Heart left ventricle (tissue), 16 donors: ENCODE data around the gene RASSF1. TPM values are rescaled to one million over a fixed set of nuclear protein-coding genes. Genes with fewer than 3 reads are reported as not detected.

Source experiments
- ATAC-seq, 4 donors: fragments of 200-7000 bp; cut with Tn5 transposase; one replicate each; pipeline ENCODE4 v1.9.1; 2020 to 2022; ENCODE audit warnings: moderate library complexity in 4 of 4, mild to moderate bottlenecking in 3 of 4, moderate number of reproducible peaks in 1 of 4
- DNase-seq, 5 donors: peaks; one replicate each; pipeline ENCODE4 v3.0.0-alpha.2; 2020
- H3K27ac ChIP-seq, 12 donors: fragments of 200-600 bp; sonication (generic) in 4 of 12; one replicate each; pipeline versions ENCODE4 v1.5.0 to v1.8.0; 2016 to 2022; ENCODE audit warnings: mild to moderate bottlenecking in 2 of 12
- H3K27me3 ChIP-seq, 9 donors: fragments of 200-600 bp; sonication (generic) in 2 of 9; one replicate each; pipeline versions ENCODE4 v1.5.1 to v1.8.0; 2016 to 2022; ENCODE audit warnings: mild to moderate bottlenecking in 3 of 9
- H3K36me3 ChIP-seq, 9 donors: fragments of 200-600 bp; sonication (generic) in 2 of 9; one replicate each; pipeline versions ENCODE4 v1.5.0 to v1.8.0; 2018 to 2022; ENCODE audit warnings: mild to moderate bottlenecking in 2 of 9
- H3K4me1 ChIP-seq, 12 donors: fragments of 200-600 bp; sonication (generic) in 4 of 12; one replicate each; pipeline versions ENCODE4 v1.5.0 to v1.8.0; 2016 to 2022; ENCODE audit warnings: mild to moderate bottlenecking in 3 of 12
- H3K4me3 ChIP-seq, 12 donors: fragments of 200-600 bp; sonication (generic) in 4 of 12; one replicate each; pipeline versions ENCODE4 v1.5.0 to v1.8.0; 2017 to 2022; ENCODE audit warnings: mild to moderate bottlenecking in 9 of 12, moderate library complexity in 4 of 12
- H3K9me3 ChIP-seq, 12 donors: fragments of 200-600 bp; sonication (generic) in 4 of 12; one replicate each; pipeline versions ENCODE4 v1.5.0 to v1.8.0; 2016 to 2022; ENCODE audit warnings: mild to moderate bottlenecking in 1 of 12
- CTCF ChIP-seq, 12 donors: fragments of 200-600 bp; sonication (generic) in 4 of 12; IDR thresholded peaks; one replicate each; pipeline versions ENCODE4 v1.5.0 to v1.8.0; 2018 to 2022; ENCODE audit warnings: antibody characterized with exemption in 12 of 12, mild to moderate bottlenecking in 5 of 12
- POLR2A ChIP-seq, 2 donors: fragments of 450-650 bp; IDR thresholded peaks; one replicate each; pipeline ENCODE4 v1.6.1; 2017; ENCODE audit warnings: antibody characterized with exemption in 2 of 2, mild to moderate bottlenecking in 2 of 2, moderate library complexity in 2 of 2
- WGBS, 4 donors: extraction: QIAGEN DNeasy Blood & Tissue Kit in 2 of 4; methylation state at CpG; one replicate each; pipeline versions ENCODE4 v1.1.5 to v1.1.7; 2013 to 2018; 5-methylcytosine and 5-hydroxymethylcytosine counted together
- intact Hi-C, 10 donors: fragments of 100-400 bp; cut with DNase I; formaldehyde crosslinking; loops; one replicate each; pipeline versions ENCODE4 v1.11.1 to v1.14.2; 2022
- polyA plus RNA-seq, 2 donors: library from polyadenylated mRNA; stranded (reverse); fragments of 200-250 nt; gene quantifications; one replicate each; pipeline ENCODE4 v1.2.3, GENCODE V29; 2013
- total RNA-seq, 9 donors: library from RNA; depleted of rRNA in 2 of 9; stranded (reverse); fragments of >200 nt in 2 of 9; fragmentation: NEBNext Ultra II Directional in 3 of 9; extraction: Animal tissue kit (Norgen Biotek cat#: 25700) in 3 of 9; gene quantifications; one replicate each; pipeline versions ENCODE4 v1.1.0 to v1.2.4, GENCODE V29; 2016 to 2023
- donor health status: ischemic (EF 13 %, LVEDD 7.1; RV severe dilation, severe dysfunction).
- donor health status: healthy with polysubstance abuse.
- donor health status: DM: no; HTN: yes; CAD: no.
- donor health status: DM: no; HTN: no; CAD: no.
- donor health status: ischemic (EF 25% LVEDD 6.9; RV normal size, moderate dysfunction).
- donor health status: ischemic (EF 25% LVEDD 5.7; RV mildly dilated, moderate dysfunction).
- donor health status: healthy.
- donor health status: DM: yes; HTN: yes; CAD: no.
- donor health status: ischemic (EF 35%, LVEDD 5.7; RV mildly dilated, moderate dysfunction).
- donor health status: nonischemic (EF 11% LVEDD 7.7; RV severe dilation, severe dysfunction).
- donor health status: DM: yes; HTN: yes; CAD: no.
- donor health status: PGD.
- donor health status: ischemic (EF 29% LVEDD 5.4; RV normal size, mild dysfunction).
- donor health status: nonischemic (EF 23%, LVEDD 6.1; RV moderate dilation, normal function).

The RASSF1 gene
- total and polyA plus RNA-seq, 11 donors = 7.9 to 58.6 (median 14.2) TPM

GRCh38 chr3:50334339-50335075 is 6.1 kb downstream of the RASSF1 start:
- Histone ChIP-seq H3K4me3 (peak overlapping the region in 11 of 12 donors; percentile 5 to 97 (median 92)), H3K27ac (peak overlapping the region; percentile 92 to 100 (median 98)), H3K9me3 (no peaks in the 10 kb centered on the region), H3K4me1 (peaks cover 8 to 66% (median 56%) of the 10 kb centered on the region in 12 donors), H3K27me3 (no peaks in the 10 kb centered on the region), H3K36me3 (peaks cover 0 to 53% (median 29%) of the 10 kb centered on the region in 9 donors)
- no peak for DNase-seq
- TF ChIP-seq POLR2A (IDR thresholded peaks at IDR 0.05) (no peak), CTCF (IDR thresholded peaks at IDR 0.05) (no peak)
- intact Hi-C loops = no loop called here
- 34 to 60% (median 49%) methylated on average over 5 of the region's 5 CpGs for WGBS, 4 donors
- peak in 1 of 4 donors; percentile 1 for ATAC-seq

- Histone ChIP-seq H3K4me3 (peak overlapping the region in 11 of 12 donors; percentile 5 to 97 (median 92)), H3K36me3 (peaks cover 0 to 59% (median 34%) of the 10 kb centered on the region in 9 donors), H3K27me3 (no peaks in the 10 kb centered on the region), H3K27ac (peak overlapping the region; percentile 92 to 100 (median 98)), H3K9me3 (no peaks in the 10 kb centered on the region), H3K4me1 (peaks cover 8 to 61% (median 52%) of the 10 kb centered on the region in 12 donors)
- DNase-seq (peak; percentile 66 to 87 (median 86)), ATAC-seq (peak; percentile 45 to 70 (median 46))
- TF ChIP-seq CTCF (IDR thresholded peaks at IDR 0.05) (no peak), POLR2A (IDR thresholded peaks at IDR 0.05) (peak in 1 of 2 donors; percentile 58)
- intact Hi-C loops = no loop called here
- WGBS, 4 donors = 37 to 49% (median 43%) methylated on average over 12 of the region's 12 CpGs
These were observed 6.8 kb downstream of the RASSF1 start for GRCh38 chr3:50333744-50334328.

- Histone ChIP-seq H3K4me1 (peaks cover 13 to 67% (median 55%) of the 10 kb centered on the region in 12 donors), H3K27me3 (no peaks in the 10 kb centered on the region), H3K4me3 (no peak overlapping the region), H3K36me3 (peaks cover 0 to 65% (median 34%) of the 10 kb centered on the region in 9 donors), H3K9me3 (no peaks in the 10 kb centered on the region), H3K27ac (peak overlapping the region in 3 of 12 donors; percentile 98 to 100 (median 99))
- intact Hi-C loops = no loop called here
- 93 to 95% (median 94%) methylated on average over 9 to 19 of the region's 19 CpGs for WGBS, 4 donors
- no peak for TF ChIP-seq POLR2A (IDR thresholded peaks at IDR 0.05)
- no peak for TF ChIP-seq CTCF (IDR thresholded peaks at IDR 0.05)
- ATAC-seq = no peak
- DNase-seq = peak in 1 of 5 donors; percentile 20
These were observed 9.2 kb downstream of the RASSF1 start for GRCh38 chr3:50331364-50331907.

GRCh38 chr3:50330330-50330729 is 10.3 kb downstream of the RASSF1 start:
- DNase-seq = peak in 3 of 5 donors; percentile 9 to 20 (median 19)
- H3K4me1 ChIP-seq = peaks cover 5 to 58% (median 44%) of the 10 kb centered on the region in 12 donors
- TF ChIP-seq CTCF (IDR thresholded peaks at IDR 0.05) (no peak), POLR2A (IDR thresholded peaks at IDR 0.05) (no peak)
- peaks cover 0 to 70% (median 44%) of the 10 kb centered on the region in 9 donors for H3K36me3 ChIP-seq
- ATAC-seq = no peak
- intact Hi-C loops = no loop called here
- 87 to 92% (median 91%) methylated on average over 3 to 10 of the region's 10 CpGs for whole genome bisulfite sequencing, 4 donors
- no peak overlapping the region for H3K4me3 ChIP-seq
- peak overlapping the region in 1 of 12 donors; percentile 24 for H3K27ac ChIP-seq
- H3K27me3 ChIP-seq = no peaks in the 10 kb centered on the region
- no peaks in the 10 kb centered on the region for H3K9me3 ChIP-seq
